Caki2 (cell line): ENCODE measurements around the gene AP1S2. TPM values are rescaled to one million over a fixed set of nuclear protein-coding genes. Genes with fewer than 3 reads are reported as not detected.
A peak's percentile ranks its signal among the peaks of the same experiment; 100 is the strongest.

Experiments
- DNase-seq: peaks from one replicate; pipeline ENCODE4 v3.0.0-alpha.2; 2015; ENCODE audit warnings: low read depth
- in situ Hi-C: cut with HindIII; loops from 2 replicates; pipeline ENCODE4 v1.10.0; 2016; ENCODE audit warnings: low sequenced_read_pairs, low pct_unique_long_range_greater_than_20kb, mixed read lengths
- total RNA-seq: library from RNA; depleted of rRNA; stranded (reverse); fragments of >200 nt; shearing (Covaris generic); gene quantifications from 2 replicates; pipeline ENCODE4 v1.2.3, GENCODE V29; 2014; ENCODE audit warnings: low replicate concordance

AP1S2 gene
- total RNA-seq, 1 experiment from 2014 or later, result 61.4 TPM

DNA sequence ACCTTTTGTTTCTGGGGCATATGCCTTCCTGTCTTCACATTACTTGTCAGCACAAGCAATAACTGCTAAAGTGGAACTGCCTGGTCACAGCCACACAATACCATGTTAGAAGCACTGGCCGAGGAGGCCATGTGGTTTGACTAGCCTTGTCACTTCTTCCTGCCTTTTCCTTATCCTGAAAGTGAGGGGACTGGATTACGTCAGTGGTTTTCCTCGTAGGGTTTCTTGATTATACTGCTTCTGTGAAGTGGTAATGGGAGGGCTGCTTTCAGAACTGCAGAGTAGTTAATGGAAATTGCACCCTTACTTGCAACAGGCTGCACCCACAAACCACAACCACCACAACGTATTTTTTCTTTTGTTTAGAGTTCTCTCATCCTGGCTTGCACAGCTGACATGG lies 37.7 kb downstream of the AP1S2 start:
- DNase-seq, result no peak
- in situ Hi-C loops, result no loop called here

GRCh38 chrX:15816438-15816809 lies 38.2 kb downstream of the AP1S2 start:
- in situ Hi-C loops, result no loop called here
- no peak for DNase-seq

DNA sequence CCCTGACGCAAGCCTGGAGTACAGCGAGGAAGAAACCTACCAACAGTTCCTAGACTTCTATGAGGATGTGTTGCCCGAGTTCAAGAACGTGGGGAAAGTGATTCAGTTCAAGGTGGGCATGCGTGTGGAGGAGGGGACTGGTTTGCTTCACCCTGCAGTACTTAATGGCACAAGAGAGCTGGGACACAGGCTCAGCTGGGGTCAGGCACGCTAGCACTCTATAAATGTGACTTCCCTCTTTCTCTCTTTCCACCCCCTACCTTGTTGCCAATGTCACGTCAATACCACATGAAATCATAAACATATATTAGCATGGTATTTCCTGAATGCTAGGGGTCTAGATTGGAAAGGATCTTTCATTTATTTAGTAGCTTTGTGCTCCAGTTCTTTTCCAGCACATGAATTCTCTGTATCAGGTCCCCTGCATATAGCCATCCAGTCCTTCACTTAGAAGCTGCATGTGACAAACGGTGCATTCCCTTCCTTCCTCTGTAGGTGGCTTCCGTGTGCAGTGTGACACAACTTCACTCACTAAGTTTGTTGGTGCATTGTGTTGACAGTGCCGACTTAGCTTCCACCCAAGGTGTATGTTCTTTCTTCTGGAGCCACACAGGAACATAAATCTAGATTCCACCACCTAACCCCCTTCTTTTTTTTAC lies 38.7 kb downstream of the AP1S2 start:
- DNase-seq, result peak; percentile 2
- in situ Hi-C loops, result no loop called here

- no peak for DNase-seq
- in situ Hi-C loops, result no loop called here
Measured at GRCh38 chrX:15814771-15815365, 39.7 kb downstream of the AP1S2 start.

- in situ Hi-C loops, result no loop called here
- no peak for DNase-seq
Measured at GRCh38 chrX:15813416-15813815, 41.2 kb downstream of the AP1S2 start.

DNA sequence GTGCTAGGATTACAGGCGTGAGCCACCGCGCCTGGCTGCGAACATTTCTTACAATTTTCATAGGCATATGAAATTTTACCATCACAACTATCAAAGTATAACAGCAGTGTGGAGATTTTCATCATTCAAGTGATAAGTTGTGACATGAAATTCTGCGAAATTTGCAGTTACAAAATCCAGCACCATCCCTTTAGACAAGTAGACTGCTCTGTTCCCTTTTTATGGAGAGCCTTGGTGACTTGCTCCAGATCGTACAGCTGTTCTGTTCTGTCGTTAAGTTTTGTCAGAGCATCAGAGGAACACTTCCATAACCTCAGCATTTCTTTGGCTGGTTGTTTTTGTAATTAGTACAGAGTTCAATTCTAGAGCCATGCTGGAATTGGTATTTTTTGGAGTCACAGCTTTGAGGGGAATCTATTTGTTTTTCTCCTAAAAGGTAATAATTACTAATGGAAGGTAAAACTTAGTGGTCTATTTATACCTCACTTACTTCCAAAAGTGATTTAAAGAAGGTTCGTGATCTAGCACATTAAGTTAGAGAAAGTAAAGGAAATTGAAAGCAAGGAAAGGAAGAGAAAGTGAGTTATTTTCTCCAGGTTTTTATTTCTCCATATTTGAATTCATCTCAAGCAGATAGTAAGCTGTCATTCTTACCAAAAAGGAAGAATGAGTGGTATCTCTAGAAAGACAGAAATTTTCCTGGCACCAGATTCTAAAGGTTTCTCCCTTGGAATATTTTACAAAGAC lies 42.2 kb downstream of the AP1S2 start:
- in situ Hi-C loops, result no loop called here
- DNase-seq, result no peak

DNA sequence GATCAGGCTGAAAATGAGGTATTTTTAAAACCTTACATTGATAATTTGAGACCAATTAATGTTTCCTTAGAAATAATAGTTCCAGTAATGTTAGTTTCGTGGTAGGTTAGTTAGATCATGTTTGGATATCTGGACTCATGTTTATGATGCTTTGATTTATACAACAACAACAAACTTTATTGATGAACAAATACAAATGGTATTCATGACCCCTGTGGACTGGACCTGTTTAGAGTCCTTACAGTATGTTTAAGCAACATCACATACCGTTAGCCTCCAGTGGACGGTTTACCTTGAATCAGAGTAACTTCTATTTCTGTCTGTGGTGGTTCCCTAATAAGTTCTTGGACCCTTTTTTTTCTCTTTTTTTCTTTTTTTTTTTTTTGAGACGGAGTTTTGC lies 46.4 kb downstream of the AP1S2 start:
- in situ Hi-C loops, result no loop called here
- DNase-seq, result no peak

GRCh38 chrX:15804563-15804962 lies 50.0 kb downstream of the AP1S2 start:
- DNase-seq, result no peak
- in situ Hi-C loops, result no loop called here

- in situ Hi-C loops, result no loop called here
- no peak for DNase-seq
Measured at GRCh38 chrX:15797707-15798106, 56.9 kb downstream of the AP1S2 start.

DNA sequence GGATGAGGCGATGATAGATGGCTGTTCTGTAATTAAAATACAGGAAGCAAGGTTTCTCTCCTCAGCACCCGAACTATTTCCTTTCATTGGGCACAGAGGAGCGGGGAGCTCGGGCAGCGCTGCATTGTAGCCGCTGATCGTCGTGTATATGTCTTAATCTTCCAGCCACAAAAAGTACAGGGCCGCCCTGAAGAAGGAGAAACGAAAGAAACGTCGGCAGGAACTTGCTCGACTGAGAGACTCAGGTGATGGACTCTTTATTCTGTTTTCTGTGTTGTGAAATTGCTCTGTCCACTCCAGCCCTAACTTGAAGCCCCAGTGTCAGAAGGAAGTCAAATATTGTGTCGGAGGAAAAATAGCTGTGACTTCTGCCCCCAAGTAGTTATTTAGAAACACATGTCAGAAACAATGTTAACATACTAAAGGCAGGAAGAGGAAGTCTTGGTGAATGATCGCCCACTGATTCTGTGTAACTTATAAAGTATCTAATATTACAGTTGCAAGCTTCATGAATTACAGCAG lies 63.8 kb downstream of the AP1S2 start:
- in situ Hi-C loops, result no loop called here
- no peak for DNase-seq

DNA sequence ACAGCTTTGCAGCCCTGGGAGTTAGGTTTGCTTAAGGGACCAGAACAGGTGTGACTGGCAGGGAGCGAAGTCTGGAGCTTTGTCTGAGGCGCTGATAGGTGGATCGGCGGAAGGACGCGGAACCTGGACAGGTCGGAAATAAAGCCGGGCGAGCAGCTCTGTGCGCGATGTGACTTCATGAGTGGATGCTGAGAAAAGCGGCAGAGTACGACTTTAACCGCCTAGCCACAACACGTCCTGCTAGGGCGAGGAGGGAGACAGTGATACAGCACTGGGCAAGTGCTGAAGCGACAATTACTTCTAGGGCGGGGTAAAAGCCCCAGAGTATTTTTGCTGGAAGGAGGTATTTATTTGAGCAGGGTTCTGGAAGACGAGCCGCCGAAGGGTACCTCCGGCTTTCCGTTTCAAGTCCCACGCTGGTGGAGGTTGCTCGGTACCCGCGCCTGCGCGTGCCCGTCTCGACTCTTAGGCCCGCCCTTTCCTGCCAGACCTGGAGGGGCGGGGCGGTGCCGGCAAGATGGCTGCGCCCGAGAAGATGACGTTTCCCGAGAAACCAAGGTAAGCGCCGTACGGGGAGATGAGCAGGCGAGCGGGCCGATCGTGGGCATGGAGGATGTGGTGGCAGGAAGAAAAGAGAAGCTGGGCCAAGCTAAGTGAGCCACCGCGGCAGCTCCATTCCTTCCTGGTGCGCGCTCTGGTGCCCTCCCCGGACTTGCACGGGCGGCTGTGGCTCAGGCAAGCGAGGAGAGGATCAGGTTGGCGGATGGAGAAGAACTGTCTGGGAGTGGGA lies 64.4 kb downstream of the AP1S2 start, which contains the start of gene ZRSR2:
Gene ZRSR2, plus strand, starts transcription at position 506 of the 790 bp plus-strand sequence. Its CDS starts 12 bp downstream, at position 518.
- peak; percentile 76 for DNase-seq
- in situ Hi-C loops, result no loop called here

DNA sequence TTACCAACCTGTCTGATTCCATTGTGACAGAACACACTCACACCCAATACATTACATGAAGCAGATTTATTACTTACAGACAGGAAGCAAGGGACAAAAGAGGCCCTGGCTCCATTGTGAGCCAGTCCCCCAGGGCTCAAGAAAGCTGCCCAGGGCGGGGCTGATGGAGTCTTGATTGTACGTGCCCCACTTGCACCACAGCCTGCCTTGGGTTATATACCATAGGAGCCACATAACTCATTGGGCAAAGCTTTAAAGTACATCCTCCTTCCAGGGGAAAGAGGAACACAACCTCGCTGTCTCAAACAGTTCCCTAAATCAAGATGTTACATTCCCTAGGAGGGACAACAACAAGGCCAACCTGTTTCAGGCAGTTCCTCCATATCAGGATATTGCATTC lies 67.7 kb downstream of the AP1S2 start:
- DNase-seq, result no peak
- in situ Hi-C loops, result no loop called here

GRCh38 chrX:15785176-15785750 lies 69.3 kb downstream of the AP1S2 start:
- no peak for DNase-seq
- in situ Hi-C loops, result no loop called here

DNA sequence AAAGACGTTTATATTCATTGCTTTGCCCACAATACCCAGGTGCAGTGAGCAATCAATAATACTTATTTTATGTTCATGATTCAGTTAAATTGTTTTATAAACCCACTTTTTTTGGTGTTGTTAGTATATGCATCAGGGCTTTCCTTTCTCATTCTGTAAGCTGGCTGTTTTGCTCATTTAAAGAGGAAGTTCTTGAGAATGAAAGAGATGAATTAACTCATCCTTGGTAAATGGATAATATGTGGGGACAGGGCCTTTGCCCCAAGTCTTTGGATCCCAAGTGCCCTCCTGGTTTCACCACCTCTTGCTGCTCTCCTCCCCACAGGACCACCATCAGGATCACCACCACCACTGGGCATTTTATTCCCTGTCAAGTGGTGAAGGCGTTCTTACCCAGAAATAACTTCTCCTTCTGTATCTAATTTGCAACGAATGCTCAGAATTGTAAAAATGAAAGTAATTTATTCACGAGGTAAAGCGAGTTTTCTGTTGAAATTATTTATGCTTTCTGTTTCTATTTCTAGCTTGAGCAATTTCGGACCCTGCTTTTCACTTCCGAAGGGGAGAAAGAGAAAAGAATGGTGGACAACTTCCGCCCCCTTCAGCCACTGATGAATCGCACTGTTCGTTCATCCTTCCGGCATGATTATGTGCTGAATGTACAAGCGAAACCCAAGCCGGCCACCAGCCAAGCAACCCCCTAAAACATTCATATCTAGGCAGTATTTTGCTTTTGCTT lies 72.5 kb downstream of the AP1S2 start:
- no peak for DNase-seq
- in situ Hi-C loops, result no loop called here
